ENCODE data around the gene COCH. TPM values are rescaled to one million over a fixed set of nuclear protein-coding genes. Genes with fewer than 3 reads are reported as not detected.

Gene COCH
- 35.6 TPM for total RNA-seq

GRCh38 chr14:30874120-30874998 lies at the start of gene COCH:
COCH (plus strand) TSS chr14:30874559; CDS start chr14:30874939, 380 bp downstream.
- Histone ChIP-seq H3K27ac (peak within 1 kb of the TSS; percentile 64), H3K27me3 (no peaks in the 10 kb centered on the region), H3K4me1 (peaks cover 11% of the 10 kb centered on the region), H3K9me3 (no peaks in the 10 kb centered on the region), H3K36me3 (no peaks in the 10 kb centered on the region), H3K4me3 (peak within 1 kb of the TSS; percentile 57 to 62)
- no peak for DNase-seq (ENCODE audit: extremely low spot score in 2 of 2)
- intact Hi-C loops (cut with DNase I): no loop called here
- TF ChIP-seq POLR2A (IDR thresholded peaks at IDR 0.05) (no peak), POLR2AphosphoS5 (IDR thresholded peaks at IDR 0.05; ENCODE audit: insufficient read depth in 1 of 2, low read depth in 1 of 2) (peak in 1 of 2 donors; percentile 42), CTCF (IDR thresholded peaks at IDR 0.05) (peak in 1 of 3 experiments; percentile 28)

- DNase-seq (ENCODE audit: extremely low spot score in 2 of 2): no peak
- H3K4me1 ChIP-seq: no peaks in the 10 kb centered on the region
- H3K36me3 ChIP-seq: no peaks in the 10 kb centered on the region
- no peak for TF ChIP-seq POLR2AphosphoS5 (IDR thresholded peaks at IDR 0.05; ENCODE audit: insufficient read depth in 1 of 2, low read depth in 1 of 2)
- no peak for TF ChIP-seq POLR2A (IDR thresholded peaks at IDR 0.05)
- no peak for TF ChIP-seq CTCF (IDR thresholded peaks at IDR 0.05)
- intact Hi-C loops (cut with DNase I): no loop called here
- H3K27me3 ChIP-seq: no peaks in the 10 kb centered on the region
- H3K9me3 ChIP-seq: no peaks in the 10 kb centered on the region
- H3K4me3 ChIP-seq: no peak overlapping the region
- H3K27ac ChIP-seq: no peak overlapping the region
Measured at GRCh38 chr14:30826070-30826469, 48.3 kb upstream of the COCH start.

- Histone ChIP-seq H3K9me3 (no peaks in the 10 kb centered on the region), H3K4me1 (no peaks in the 10 kb centered on the region), H3K27ac (no peak overlapping the region), H3K4me3 (no peak overlapping the region), H3K36me3 (no peaks in the 10 kb centered on the region), H3K27me3 (no peaks in the 10 kb centered on the region)
- no peak for DNase-seq (ENCODE audit: extremely low spot score in 2 of 2)
- intact Hi-C loops (cut with DNase I): no loop called here
- TF ChIP-seq POLR2A (IDR thresholded peaks at IDR 0.05): no peak
- TF ChIP-seq CTCF (IDR thresholded peaks at IDR 0.05): no peak
- TF ChIP-seq POLR2AphosphoS5 (IDR thresholded peaks at IDR 0.05; ENCODE audit: insufficient read depth in 1 of 2, low read depth in 1 of 2): no peak
Measured at GRCh38 chr14:30829853-30830252, 44.5 kb upstream of the COCH start.

GRCh38 chr14:30834353-30834752 lies 40.0 kb upstream of the COCH start:
- Histone ChIP-seq H3K4me3 (no peak overlapping the region), H3K27me3 (no peaks in the 10 kb centered on the region), H3K4me1 (no peaks in the 10 kb centered on the region), H3K27ac (no peak overlapping the region), H3K9me3 (no peaks in the 10 kb centered on the region), H3K36me3 (no peaks in the 10 kb centered on the region)
- no peak for TF ChIP-seq POLR2AphosphoS5 (IDR thresholded peaks at IDR 0.05; ENCODE audit: insufficient read depth in 1 of 2, low read depth in 1 of 2)
- TF ChIP-seq POLR2A (IDR thresholded peaks at IDR 0.05): no peak
- no peak for TF ChIP-seq CTCF (IDR thresholded peaks at IDR 0.05)
- no peak for DNase-seq (ENCODE audit: extremely low spot score in 2 of 2)
- intact Hi-C loops (cut with DNase I): no loop called here

GRCh38 chr14:30838351-30838750 lies 36.0 kb upstream of the COCH start:
- Histone ChIP-seq H3K36me3 (no peaks in the 10 kb centered on the region), H3K4me1 (no peaks in the 10 kb centered on the region), H3K27me3 (no peaks in the 10 kb centered on the region), H3K27ac (no peak overlapping the region), H3K9me3 (no peaks in the 10 kb centered on the region), H3K4me3 (no peak overlapping the region)
- TF ChIP-seq POLR2AphosphoS5 (IDR thresholded peaks at IDR 0.05; ENCODE audit: insufficient read depth in 1 of 2, low read depth in 1 of 2): no peak
- TF ChIP-seq POLR2A (IDR thresholded peaks at IDR 0.05): no peak
- TF ChIP-seq CTCF (IDR thresholded peaks at IDR 0.05): no peak
- DNase-seq (ENCODE audit: extremely low spot score in 2 of 2): no peak
- intact Hi-C loops (cut with DNase I): no loop called here
